Renal cortical epithelial cell (primary cell): ENCODE measurements around the gene LPAR5. TPM values are rescaled to one million over a fixed set of nuclear protein-coding genes. Genes with fewer than 3 reads are reported as not detected.
A peak's percentile ranks its signal among the peaks of the same experiment; 100 is the strongest.
"Not testable (repeated sequence)": the region's sequence is repeated elsewhere in the genome, so short reads cannot be mapped to it uniquely, and the experiment has no call there.

ENCODE experiments used
- DNase-seq: peaks from one replicate; pipeline ENCODE4 v3.0.0-alpha.2; 2011; ENCODE audit warnings: low read depth
- total RNA-seq: library from RNA; depleted of rRNA; stranded (reverse); fragments of >200 nt; gene quantifications from 2 replicates; pipeline ENCODE4 v1.2.3, GENCODE V29; 2014

Gene LPAR5
- total RNA-seq, 1 donor from 2014 or later, result not detected

- DNase-seq, result peak; percentile 18
Measured at GRCh38 chr12:6606331-6607131, 29.2 kb downstream of the LPAR5 start.

GRCh38 chr12:6605421-6606330 lies 30.1 kb downstream of the LPAR5 start:
- peak; percentile 12 for DNase-seq

GRCh38 chr12:6604259-6605029 lies 31.3 kb downstream of the LPAR5 start:
- DNase-seq, result no peak

- peak; percentile 46 for DNase-seq
Measured at GRCh38 chr12:6603095-6603567, 32.6 kb downstream of the LPAR5 start.

GRCh38 chr12:6602526-6602925 lies 33.2 kb downstream of the LPAR5 start:
- DNase-seq, result no peak

GRCh38 chr12:6595673-6596072 lies 40.1 kb downstream of the LPAR5 start:
- DNase-seq, result not testable (repeated sequence)

GRCh38 chr12:6592087-6592486 lies 43.7 kb downstream of the LPAR5 start:
- DNase-seq, result no peak

GRCh38 chr12:6586569-6586968 lies 49.2 kb downstream of the LPAR5 start:
- not testable (repeated sequence) for DNase-seq

GRCh38 chr12:6584293-6584692 lies 51.5 kb downstream of the LPAR5 start:
- DNase-seq, result no peak

GRCh38 chr12:6582959-6583358 lies 52.8 kb downstream of the LPAR5 start:
- DNase-seq, result no peak

- DNase-seq, result no peak
Measured at GRCh38 chr12:6582196-6582595, 53.6 kb downstream of the LPAR5 start.

- DNase-seq, result no peak
Measured at GRCh38 chr12:6575648-6576047, 60.1 kb downstream of the LPAR5 start.

GRCh38 chr12:6574576-6575295 lies 61.0 kb downstream of the LPAR5 start:
- no peak for DNase-seq

GRCh38 chr12:6573001-6573400 lies 62.8 kb downstream of the LPAR5 start:
- DNase-seq, result no peak

GRCh38 chr12:6570264-6570887 lies 65.4 kb downstream of the LPAR5 start:
- peak; percentile 29 for DNase-seq

GRCh38 chr12:6569786-6570185 lies 66.0 kb downstream of the LPAR5 start:
- DNase-seq, result no peak

- DNase-seq, result no peak
Measured at GRCh38 chr12:6569312-6569711, 66.4 kb downstream of the LPAR5 start.
